Upper lobe of left lung (tissue), 4 donors: ENCODE results near the gene TMEM170A.
"Not testable (repeated sequence)": the region's sequence is repeated elsewhere in the genome, so short reads cannot be mapped to it uniquely, and the experiment has no call there.

Source experiments
- POLR2AphosphoS5 ChIP-seq, 2 donors: sonication (generic); formaldehyde crosslinking; IDR thresholded peaks; one replicate each; pipeline ENCODE4 v1.5.1; 2017; ENCODE audit warnings: antibody characterized with exemption in 2 of 2
- TF ChIP-seq, protein P1 (sequence below), 6 experiments: fragments of 450-650 bp in 4 of 6; fragments of 200-600 bp in 2 of 6; sonication (generic) in 2 of 6; IDR thresholded peaks; one replicate each; pipeline ENCODE4 v1.5.1; 2016 to 2019; ENCODE audit warnings: antibody characterized with exemption in 6 of 6

DNA sequence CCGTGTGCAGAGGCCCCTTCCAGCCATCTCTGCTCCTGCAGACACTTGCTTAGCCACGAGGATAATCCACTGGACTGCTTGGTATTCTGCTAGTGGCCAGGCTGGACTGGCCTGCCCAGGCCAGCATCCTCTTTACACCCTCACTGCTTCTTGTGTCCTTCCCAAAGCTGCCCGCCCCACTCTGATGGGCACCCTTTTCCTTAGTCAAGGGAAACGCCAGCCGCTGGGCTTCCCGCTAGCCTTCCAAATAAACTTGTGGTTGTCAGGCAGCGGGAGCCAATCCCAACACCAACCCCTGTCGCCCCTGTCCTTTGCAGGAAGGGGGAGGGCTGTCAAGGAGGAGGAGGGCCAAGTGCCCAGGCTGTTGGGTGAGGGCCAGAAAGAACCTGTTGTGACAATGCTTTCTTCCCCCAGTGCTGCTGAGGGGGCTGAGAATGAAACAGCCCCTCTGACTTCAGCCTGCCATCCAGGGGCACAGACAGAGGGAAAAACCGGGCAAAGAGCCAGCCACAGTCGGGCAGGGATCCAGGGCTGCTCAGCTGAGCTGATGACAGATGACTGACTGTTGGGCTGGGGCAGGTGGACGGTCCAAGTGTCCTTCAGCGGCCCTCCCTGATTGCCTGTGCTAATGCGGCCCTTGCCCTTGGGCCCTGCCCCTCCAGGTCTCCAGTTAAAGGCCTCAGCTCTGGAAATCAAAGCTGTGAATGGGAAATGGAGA, 34.3 kb upstream of the TMEM170A start:
- TF ChIP-seq, protein P1, sequence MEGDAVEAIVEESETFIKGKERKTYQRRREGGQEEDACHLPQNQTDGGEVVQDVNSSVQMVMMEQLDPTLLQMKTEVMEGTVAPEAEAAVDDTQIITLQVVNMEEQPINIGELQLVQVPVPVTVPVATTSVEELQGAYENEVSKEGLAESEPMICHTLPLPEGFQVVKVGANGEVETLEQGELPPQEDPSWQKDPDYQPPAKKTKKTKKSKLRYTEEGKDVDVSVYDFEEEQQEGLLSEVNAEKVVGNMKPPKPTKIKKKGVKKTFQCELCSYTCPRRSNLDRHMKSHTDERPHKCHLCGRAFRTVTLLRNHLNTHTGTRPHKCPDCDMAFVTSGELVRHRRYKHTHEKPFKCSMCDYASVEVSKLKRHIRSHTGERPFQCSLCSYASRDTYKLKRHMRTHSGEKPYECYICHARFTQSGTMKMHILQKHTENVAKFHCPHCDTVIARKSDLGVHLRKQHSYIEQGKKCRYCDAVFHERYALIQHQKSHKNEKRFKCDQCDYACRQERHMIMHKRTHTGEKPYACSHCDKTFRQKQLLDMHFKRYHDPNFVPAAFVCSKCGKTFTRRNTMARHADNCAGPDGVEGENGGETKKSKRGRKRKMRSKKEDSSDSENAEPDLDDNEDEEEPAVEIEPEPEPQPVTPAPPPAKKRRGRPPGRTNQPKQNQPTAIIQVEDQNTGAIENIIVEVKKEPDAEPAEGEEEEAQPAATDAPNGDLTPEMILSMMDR (IDR thresholded peaks at IDR 0.05), result not testable (repeated sequence)
- TF ChIP-seq POLR2AphosphoS5 (IDR thresholded peaks at IDR 0.05), result not testable (repeated sequence)
